Parathyroid adenoma (tissue), 2 donors: ENCODE measurements around the gene XYLB.
A peak's percentile ranks its signal among the peaks of the same experiment; 100 is the strongest.

Source experiments
- H2AFZ ChIP-seq: fragments of 300-600 bp; sonication (generic); one replicate; pipeline ENCODE4 v1.7.0; 2017; ENCODE audit warnings: antibody characterized with exemption, mild to moderate bottlenecking
- H3K27ac ChIP-seq: fragments of 300-600 bp; sonication (generic); one replicate; pipeline ENCODE4 v1.7.0; 2017
- H3K27me3 ChIP-seq: fragments of 300-600 bp; sonication (generic); one replicate; pipeline ENCODE4 v1.7.0; 2017; ENCODE audit warnings: low read length; ENCODE audit not compliant: control insufficient read depth, insufficient read depth
- H3K36me3 ChIP-seq: fragments of 300-600 bp; sonication (generic); one replicate; pipeline ENCODE4 v1.7.0; 2017; ENCODE audit warnings: low read length; ENCODE audit not compliant: control insufficient read depth, insufficient read depth
- H3K4me1 ChIP-seq: fragments of 300-600 bp; sonication (generic); one replicate; pipeline ENCODE4 v1.7.0; 2017; ENCODE audit warnings: control low read depth
- H3K4me2 ChIP-seq: fragments of 300-600 bp; sonication (generic); one replicate; pipeline ENCODE4 v1.7.0; 2017; ENCODE audit warnings: low read length
- H3K4me3 ChIP-seq: fragments of 300-600 bp; sonication (generic); one replicate; pipeline ENCODE4 v1.7.0; 2017; ENCODE audit warnings: low read depth, low read length
- H3K79me2 ChIP-seq: fragments of 300-600 bp; sonication (generic); one replicate; pipeline ENCODE4 v1.7.0; 2017; ENCODE audit warnings: control low read depth
- H3K9ac ChIP-seq: fragments of 300-600 bp; sonication (generic); one replicate; pipeline ENCODE4 v1.7.0; 2017; ENCODE audit warnings: mild to moderate bottlenecking
- H3K9me3 ChIP-seq: fragments of 300-600 bp; sonication (generic); one replicate; pipeline ENCODE4 v1.7.0; 2017; ENCODE audit warnings: low read length; ENCODE audit not compliant: control insufficient read depth
- TF ChIP-seq, protein P1 (sequence below): fragments of 300-600 bp; sonication (generic); IDR thresholded peaks from one replicate; pipeline ENCODE4 v1.7.0; 2017; ENCODE audit warnings: antibody characterized with exemption, mild to moderate bottlenecking
- donor health status: primary hyperparathyroidism.

XYLB gene

DNA sequence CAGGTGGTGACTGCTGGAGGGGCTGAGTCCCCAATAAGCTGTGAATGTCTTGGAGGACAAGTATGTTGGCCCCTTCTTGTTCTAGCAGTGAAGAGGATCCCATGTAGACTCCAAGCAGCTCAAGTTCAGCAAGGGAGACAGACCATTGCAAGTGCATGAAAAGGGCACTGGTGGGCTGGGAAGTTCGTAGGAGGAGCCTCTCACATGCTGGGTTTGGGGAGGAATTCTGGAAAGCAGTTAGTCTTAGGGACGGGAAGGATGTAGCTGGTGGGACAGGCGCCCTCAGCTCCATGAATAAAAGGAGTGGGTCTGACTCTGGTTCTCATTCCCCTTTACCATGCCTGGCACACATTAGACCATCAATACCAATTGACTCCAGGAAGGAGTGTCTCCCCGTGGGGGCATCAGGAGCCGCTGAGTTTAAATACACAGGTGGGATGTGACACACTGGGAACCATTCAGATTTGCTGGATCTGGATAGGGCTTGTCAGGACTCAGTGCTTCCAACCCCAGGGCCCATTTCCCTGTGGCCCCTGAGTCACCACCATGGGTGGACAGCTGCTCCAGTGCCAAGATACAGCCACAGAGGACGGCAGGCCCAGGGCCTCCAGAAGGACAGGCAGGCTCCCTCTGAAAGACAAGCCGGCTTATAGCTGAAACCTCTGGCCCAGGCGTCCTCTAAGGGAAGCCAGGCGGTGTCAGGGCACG, 552 bp upstream of the XYLB start:
- peak overlapping the region; percentile 12 for H3K27ac ChIP-seq
- TF ChIP-seq, protein P1, sequence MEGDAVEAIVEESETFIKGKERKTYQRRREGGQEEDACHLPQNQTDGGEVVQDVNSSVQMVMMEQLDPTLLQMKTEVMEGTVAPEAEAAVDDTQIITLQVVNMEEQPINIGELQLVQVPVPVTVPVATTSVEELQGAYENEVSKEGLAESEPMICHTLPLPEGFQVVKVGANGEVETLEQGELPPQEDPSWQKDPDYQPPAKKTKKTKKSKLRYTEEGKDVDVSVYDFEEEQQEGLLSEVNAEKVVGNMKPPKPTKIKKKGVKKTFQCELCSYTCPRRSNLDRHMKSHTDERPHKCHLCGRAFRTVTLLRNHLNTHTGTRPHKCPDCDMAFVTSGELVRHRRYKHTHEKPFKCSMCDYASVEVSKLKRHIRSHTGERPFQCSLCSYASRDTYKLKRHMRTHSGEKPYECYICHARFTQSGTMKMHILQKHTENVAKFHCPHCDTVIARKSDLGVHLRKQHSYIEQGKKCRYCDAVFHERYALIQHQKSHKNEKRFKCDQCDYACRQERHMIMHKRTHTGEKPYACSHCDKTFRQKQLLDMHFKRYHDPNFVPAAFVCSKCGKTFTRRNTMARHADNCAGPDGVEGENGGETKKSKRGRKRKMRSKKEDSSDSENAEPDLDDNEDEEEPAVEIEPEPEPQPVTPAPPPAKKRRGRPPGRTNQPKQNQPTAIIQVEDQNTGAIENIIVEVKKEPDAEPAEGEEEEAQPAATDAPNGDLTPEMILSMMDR = no peak
- no peaks in the 10 kb centered on the region for H3K36me3 ChIP-seq
- peaks cover 2% of the 10 kb centered on the region for H3K4me1 ChIP-seq
- peak overlapping the region; percentile 64 for H3K9ac ChIP-seq
- no peaks in the 10 kb centered on the region for H3K27me3 ChIP-seq
- H2AFZ ChIP-seq = peak overlapping the region; percentile 95
- no peaks in the 10 kb centered on the region for H3K79me2 ChIP-seq
- H3K9me3 ChIP-seq = no peaks in the 10 kb centered on the region
- H3K4me3 ChIP-seq = peak overlapping the region; percentile 57
- H3K4me2 ChIP-seq = peak overlapping the region; percentile 80

DNA sequence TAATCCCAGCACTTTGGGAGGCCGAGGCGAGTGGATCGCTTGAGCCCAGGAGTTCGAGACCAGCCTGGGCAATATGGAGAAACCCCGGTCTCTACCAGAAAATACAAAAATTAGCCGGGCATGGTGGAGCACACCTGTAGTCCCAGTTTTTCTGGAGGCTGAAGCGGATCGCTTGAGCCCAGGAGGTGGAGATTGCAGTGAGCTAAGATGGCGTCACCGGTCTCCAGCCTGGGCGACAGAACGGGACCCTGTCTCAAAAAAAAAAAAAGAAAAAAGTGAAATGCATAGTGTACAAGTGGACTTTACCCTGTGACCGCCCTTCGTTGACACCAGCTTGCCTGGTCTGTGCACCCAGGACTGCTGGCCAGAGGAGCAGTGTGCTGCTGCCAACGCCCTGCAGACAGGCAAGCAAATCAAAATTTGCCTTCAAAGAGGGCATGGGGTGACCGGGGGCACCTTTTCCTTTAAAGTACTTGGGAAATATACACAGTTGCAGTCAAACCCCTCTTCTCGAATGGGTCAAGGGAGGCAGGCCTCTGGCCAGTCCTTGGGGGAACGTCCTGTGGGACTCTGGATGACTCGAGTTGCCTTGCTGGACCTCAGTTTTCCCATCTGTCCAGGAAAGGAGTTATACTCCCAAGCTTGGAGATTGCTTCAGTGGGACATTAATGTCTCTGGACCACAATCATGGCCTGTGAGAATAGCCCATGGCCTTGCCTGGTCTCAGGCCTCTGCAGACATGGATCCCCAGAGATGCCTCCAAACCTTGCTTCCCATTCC, 1.0 kb downstream of the XYLB start:
- Histone ChIP-seq H3K79me2 (no peaks in the 10 kb centered on the region), H3K27ac (no peak overlapping the region), H3K27me3 (no peaks in the 10 kb centered on the region), H3K4me1 (peaks cover 2% of the 10 kb centered on the region), H2AFZ (peak overlapping the region; percentile 95), H3K9ac (no peak overlapping the region), H3K4me3 (no peak overlapping the region), H3K4me2 (peak overlapping the region; percentile 80), H3K36me3 (no peaks in the 10 kb centered on the region), H3K9me3 (no peaks in the 10 kb centered on the region)
- TF ChIP-seq, protein P1 = no peak

GRCh38 chr3:38348903-38349302, 2.3 kb downstream of the XYLB start:
- no peaks in the 10 kb centered on the region for H3K9me3 ChIP-seq
- TF ChIP-seq, protein P1 = no peak
- H3K4me3 ChIP-seq = no peak overlapping the region
- H2AFZ ChIP-seq = no peak overlapping the region
- no peaks in the 10 kb centered on the region for H3K36me3 ChIP-seq
- no peak overlapping the region for H3K4me2 ChIP-seq
- H3K27me3 ChIP-seq = no peaks in the 10 kb centered on the region
- H3K79me2 ChIP-seq = no peaks in the 10 kb centered on the region
- H3K27ac ChIP-seq = no peak overlapping the region
- H3K9ac ChIP-seq = no peak overlapping the region
- peaks cover 2% of the 10 kb centered on the region for H3K4me1 ChIP-seq

- TF ChIP-seq, protein P1 = no peak
- no peak overlapping the region for H3K4me3 ChIP-seq
- H3K36me3 ChIP-seq = no peaks in the 10 kb centered on the region
- no peaks in the 10 kb centered on the region for H3K79me2 ChIP-seq
- H3K4me1 ChIP-seq = peaks cover 2% of the 10 kb centered on the region
- H3K27ac ChIP-seq = no peak overlapping the region
- H3K4me2 ChIP-seq = no peak overlapping the region
- no peak overlapping the region for H2AFZ ChIP-seq
- no peaks in the 10 kb centered on the region for H3K27me3 ChIP-seq
- H3K9ac ChIP-seq = no peak overlapping the region
- no peaks in the 10 kb centered on the region for H3K9me3 ChIP-seq
Observed at GRCh38 chr3:38349684-38350359, 3.2 kb downstream of the XYLB start.
